Uterus (tissue), 4 donors: ENCODE measurements around the gene PEAR1. TPM values are rescaled to one million over a fixed set of nuclear protein-coding genes. Genes with fewer than 3 reads are reported as not detected.
A peak's percentile ranks its signal among the peaks of the same experiment; 100 is the strongest.
"Not testable (repeated sequence)": the region's sequence is repeated elsewhere in the genome, so short reads cannot be mapped to it uniquely, and the experiment has no call there.

Experiments used
- DNase-seq, 2 donors: peaks; one replicate each; pipeline ENCODE4 v3.0.0-alpha.2; 2019 to 2020
- H3K27ac ChIP-seq, 2 donors: fragments of 200-600 bp; sonication (generic); 1 replicate in 1 of 2; 2 replicates in 1 of 2; pipeline ENCODE4 v1.5.1; 2016 to 2018
- H3K27me3 ChIP-seq, 2 donors: fragments of 200-600 bp; sonication (generic); one replicate each; pipeline ENCODE4 v1.5.1; 2018 to 2019; ENCODE audit warnings: control low read depth in 1 of 2
- H3K36me3 ChIP-seq, 2 donors: fragments of 200-600 bp; sonication (generic); one replicate each; pipeline ENCODE4 v1.5.1; 2019; ENCODE audit warnings: control low read depth in 1 of 2
- H3K4me1 ChIP-seq, 2 donors: fragments of 200-600 bp; sonication (generic); one replicate each; pipeline ENCODE4 v1.5.1; 2018 to 2019; ENCODE audit warnings: control low read depth in 1 of 2
- H3K4me3 ChIP-seq, 2 donors: fragments of 200-600 bp; sonication (generic); 1 replicate in 1 of 2; 2 replicates in 1 of 2; pipeline ENCODE4 v1.5.1; 2018 to 2019; ENCODE audit warnings: mild to moderate bottlenecking in 1 of 2
- H3K9me3 ChIP-seq, 2 donors: fragments of 200-600 bp; sonication (generic); one replicate each; pipeline ENCODE4 v1.5.1; 2019; ENCODE audit warnings: control low read depth in 1 of 2
- POLR2A ChIP-seq, 2 donors: fragments of 450-650 bp; IDR thresholded peaks; one replicate each; pipeline ENCODE4 v1.6.1; 2016; ENCODE audit warnings: antibody characterized with exemption in 2 of 2, mild to moderate bottlenecking in 1 of 2, moderate library complexity in 1 of 2
- intact Hi-C: fragments of 100-400 bp; cut with DNase I; formaldehyde crosslinking; loops from one replicate; pipeline ENCODE4 v1.15.1; 2023; ENCODE audit warnings: low total_unique reads
- total RNA-seq, 4 donors: library from RNA; depleted of rRNA in 3 of 4; stranded (reverse); fragments of >200 nt in 3 of 4; gene quantifications; one replicate each; pipeline versions ENCODE4 v1.1.0 to v1.2.4, GENCODE V29; 2014 to 2023
- TF ChIP-seq, protein P1 (sequence below), 4 experiments: fragments of 200-600 bp in 2 of 4; fragments of 450-650 bp in 2 of 4; sonication (generic) in 2 of 4; IDR thresholded peaks; one replicate each; pipeline ENCODE4 v1.5.1; 2016 to 2019; ENCODE audit warnings: antibody characterized with exemption in 4 of 4, mild to moderate bottlenecking in 2 of 4, moderate library complexity in 1 of 4
- donor health status: DM: yes; HTN: yes; CAD: no.

Gene PEAR1
- total RNA-seq, 4 donors from 2014 or later: 7.4 to 41.8 (median 17.9) TPM

DNA sequence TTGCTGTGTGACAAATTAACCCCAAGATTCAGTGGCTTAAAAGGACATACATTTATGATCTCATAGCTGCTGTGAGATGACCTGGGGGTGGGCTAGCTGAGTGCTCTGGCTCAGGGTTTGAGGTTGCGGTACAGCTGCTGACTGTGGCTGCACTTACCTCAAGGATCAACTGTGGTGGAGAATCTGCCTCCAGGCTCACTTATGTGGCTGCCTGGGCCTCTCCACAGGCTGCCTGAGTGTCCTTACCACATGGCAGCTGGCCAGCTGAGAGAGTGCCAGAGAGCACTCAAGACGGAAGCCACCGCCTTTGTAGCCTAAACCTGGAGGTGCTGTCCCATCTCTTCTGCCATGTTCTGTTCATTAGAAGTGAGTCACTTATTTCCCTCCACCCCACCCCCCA is 32.7 kb downstream of the PEAR1 start:
- DNase-seq: no peak
- Histone ChIP-seq H3K27ac (no peak overlapping the region), H3K4me1 (peaks cover 0 to 17% of the 10 kb centered on the region in 2 donors), H3K36me3 (no peaks in the 10 kb centered on the region), H3K4me3 (no peak overlapping the region), H3K27me3 (peaks cover 0 to 7% of the 10 kb centered on the region in 2 donors), H3K9me3 (no peaks in the 10 kb centered on the region)
- TF ChIP-seq POLR2A (IDR thresholded peaks at IDR 0.05): no peak
- TF ChIP-seq, protein P1, sequence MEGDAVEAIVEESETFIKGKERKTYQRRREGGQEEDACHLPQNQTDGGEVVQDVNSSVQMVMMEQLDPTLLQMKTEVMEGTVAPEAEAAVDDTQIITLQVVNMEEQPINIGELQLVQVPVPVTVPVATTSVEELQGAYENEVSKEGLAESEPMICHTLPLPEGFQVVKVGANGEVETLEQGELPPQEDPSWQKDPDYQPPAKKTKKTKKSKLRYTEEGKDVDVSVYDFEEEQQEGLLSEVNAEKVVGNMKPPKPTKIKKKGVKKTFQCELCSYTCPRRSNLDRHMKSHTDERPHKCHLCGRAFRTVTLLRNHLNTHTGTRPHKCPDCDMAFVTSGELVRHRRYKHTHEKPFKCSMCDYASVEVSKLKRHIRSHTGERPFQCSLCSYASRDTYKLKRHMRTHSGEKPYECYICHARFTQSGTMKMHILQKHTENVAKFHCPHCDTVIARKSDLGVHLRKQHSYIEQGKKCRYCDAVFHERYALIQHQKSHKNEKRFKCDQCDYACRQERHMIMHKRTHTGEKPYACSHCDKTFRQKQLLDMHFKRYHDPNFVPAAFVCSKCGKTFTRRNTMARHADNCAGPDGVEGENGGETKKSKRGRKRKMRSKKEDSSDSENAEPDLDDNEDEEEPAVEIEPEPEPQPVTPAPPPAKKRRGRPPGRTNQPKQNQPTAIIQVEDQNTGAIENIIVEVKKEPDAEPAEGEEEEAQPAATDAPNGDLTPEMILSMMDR (IDR thresholded peaks at IDR 0.05): no peak
- intact Hi-C loops: no loop called here

DNA sequence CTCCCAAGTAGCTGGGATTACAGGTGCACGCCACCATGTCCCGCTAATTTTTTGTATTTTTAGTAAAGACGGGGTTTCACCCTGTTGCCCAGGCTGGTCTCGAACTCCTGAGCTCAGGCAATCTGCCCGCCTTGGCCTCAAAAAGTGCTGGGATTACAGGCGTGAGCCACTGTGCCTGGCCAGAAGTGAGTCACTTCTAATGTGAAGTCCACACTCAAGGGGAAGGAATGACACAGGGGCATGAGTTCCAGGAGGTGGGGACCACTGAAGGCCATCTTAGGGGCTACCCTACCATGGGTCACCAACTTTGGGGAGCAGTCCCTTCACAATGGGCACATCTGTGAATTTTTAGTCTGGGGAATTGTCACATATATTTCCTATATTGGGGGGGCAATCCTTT is 33.2 kb downstream of the PEAR1 start:
- H3K4me3 ChIP-seq, intact Hi-C loops, DNase-seq, H3K36me3 ChIP-seq, H3K27me3 ChIP-seq, H3K27ac ChIP-seq, H3K9me3 ChIP-seq: not testable (repeated sequence)
- H3K4me1 ChIP-seq: peaks cover 0 to 17% of the 10 kb centered on the region in 2 donors

DNA sequence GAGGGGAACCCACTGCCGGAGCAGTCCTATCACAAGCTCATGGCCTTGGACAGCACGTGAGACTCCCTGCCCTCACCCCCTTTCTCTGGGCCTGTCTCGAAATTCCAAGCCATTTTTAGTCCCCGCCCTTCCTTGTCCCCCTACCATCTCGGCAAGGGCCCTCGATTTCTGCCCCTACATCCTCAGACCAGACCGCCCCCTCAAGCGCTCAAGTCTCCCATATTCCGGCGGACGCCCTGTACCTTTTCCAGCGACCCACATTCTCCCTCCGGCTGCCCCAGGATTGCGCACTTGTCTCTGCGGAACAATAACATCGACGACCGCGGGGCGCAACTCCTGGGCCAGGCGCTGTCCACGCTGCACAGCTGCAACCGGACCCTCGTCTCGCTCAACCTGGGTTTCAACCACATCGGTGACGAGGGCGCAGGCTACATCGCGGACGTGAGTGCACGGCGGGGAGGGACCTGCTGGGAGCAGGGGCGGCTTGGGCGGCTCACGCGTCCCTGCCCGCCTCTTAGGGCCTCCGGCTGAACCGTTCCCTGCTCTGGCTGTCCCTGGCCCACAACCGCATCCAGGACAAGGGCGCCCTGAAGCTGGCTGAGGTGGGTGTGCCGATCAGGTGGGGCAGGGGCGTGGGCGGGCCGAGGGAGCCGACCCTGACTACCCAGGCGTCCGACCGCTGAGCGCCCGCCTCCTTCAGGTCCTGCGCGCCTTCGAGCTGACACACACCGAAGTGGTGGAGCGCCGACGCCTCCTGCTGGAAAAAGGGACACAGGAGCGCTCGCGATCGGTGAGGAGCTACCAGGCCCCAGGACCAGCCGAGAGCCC is 33.9 kb downstream of the PEAR1 start:
- no peak overlapping the region for H3K27ac ChIP-seq
- no peaks in the 10 kb centered on the region for H3K36me3 ChIP-seq
- DNase-seq: peak; percentile 49 to 68
- TF ChIP-seq, protein P1 (IDR thresholded peaks at IDR 0.05): peak; percentile 51 to 67 (median 60)
- no peak for TF ChIP-seq POLR2A (IDR thresholded peaks at IDR 0.05)
- H3K9me3 ChIP-seq: no peaks in the 10 kb centered on the region
- intact Hi-C loops: no loop called here
- H3K27me3 ChIP-seq: peaks cover 0 to 6% of the 10 kb centered on the region in 2 donors
- H3K4me3 ChIP-seq: no peak overlapping the region
- H3K4me1 ChIP-seq: peaks cover 0 to 17% of the 10 kb centered on the region in 2 donors

DNA sequence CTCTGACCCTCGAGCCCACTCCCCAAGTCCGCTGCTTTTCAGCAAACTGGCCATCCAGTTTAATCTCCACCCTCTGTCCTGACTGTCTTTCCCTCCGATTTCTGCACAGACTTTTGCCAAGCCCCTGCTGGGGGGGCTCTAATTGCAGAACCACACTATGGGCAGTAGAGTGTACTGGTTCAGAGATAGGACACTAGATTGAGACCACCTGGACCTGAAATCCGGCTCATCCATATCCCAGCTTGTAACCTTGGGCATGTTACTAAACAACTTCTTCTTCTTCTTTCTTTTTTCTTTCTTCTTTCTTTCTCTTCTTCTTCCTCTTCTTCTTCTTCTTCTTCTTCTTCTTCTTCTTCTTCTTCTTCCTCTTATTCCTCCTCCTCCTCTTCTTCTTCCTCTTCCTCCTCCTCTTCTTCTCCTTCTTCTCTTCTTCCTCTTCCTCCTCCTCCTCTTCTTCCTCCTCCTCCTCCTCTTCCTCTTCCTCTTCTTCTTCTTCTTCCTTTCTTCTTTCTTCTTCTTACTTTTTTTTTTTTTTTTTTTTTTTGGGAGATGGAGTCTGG is 34.6 kb downstream of the PEAR1 start:
- H3K27ac ChIP-seq: no peak overlapping the region
- intact Hi-C loops: no loop called here
- H3K4me3 ChIP-seq: no peak overlapping the region
- peaks cover 0 to under 1% of the 10 kb centered on the region in 2 donors for H3K27me3 ChIP-seq
- no peaks in the 10 kb centered on the region for H3K36me3 ChIP-seq
- no peaks in the 10 kb centered on the region for H3K9me3 ChIP-seq
- peaks cover 0 to 17% of the 10 kb centered on the region in 2 donors for H3K4me1 ChIP-seq
- TF ChIP-seq, protein P1 (IDR thresholded peaks at IDR 0.05): no peak
- no peak for TF ChIP-seq POLR2A (IDR thresholded peaks at IDR 0.05)
- no peak for DNase-seq

DNA sequence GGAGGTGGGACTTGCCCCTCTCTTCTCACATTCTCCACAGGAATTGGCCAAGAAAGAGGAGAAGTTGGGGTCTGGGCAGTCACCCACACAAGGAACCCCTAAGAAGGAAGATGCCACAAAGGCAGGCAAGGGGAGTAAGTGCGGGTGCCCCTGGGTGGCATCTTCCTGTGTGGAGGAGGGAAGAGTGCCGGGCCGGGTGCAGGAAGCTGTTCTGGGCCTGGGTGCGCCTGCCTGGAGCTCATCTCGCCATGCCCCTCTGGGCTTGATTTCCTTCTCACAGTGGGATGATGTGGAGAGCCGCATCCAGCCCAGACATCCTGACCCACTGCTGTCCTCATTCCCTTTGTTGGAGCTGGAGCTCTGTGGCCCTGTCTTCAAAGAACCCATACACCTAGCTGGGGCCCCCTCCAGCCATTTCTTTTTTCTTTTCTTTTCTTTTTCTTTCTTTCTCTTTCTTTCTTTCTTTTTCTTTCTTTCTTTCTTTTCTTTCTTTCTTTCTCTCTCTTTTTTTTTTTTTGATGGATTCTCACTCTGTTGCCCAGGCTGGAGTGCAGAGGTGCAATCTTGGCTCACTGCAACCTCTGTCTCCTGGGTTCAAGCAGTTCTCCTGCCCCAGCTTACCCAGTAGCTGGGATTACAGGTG is 36.2 kb downstream of the PEAR1 start:
- TF ChIP-seq, protein P1 (IDR thresholded peaks at IDR 0.05): no peak
- no peak for TF ChIP-seq POLR2A (IDR thresholded peaks at IDR 0.05)
- intact Hi-C loops: no loop called here
- no peak for DNase-seq
- Histone ChIP-seq H3K4me1 (peaks cover 0 to 9% of the 10 kb centered on the region in 2 donors), H3K36me3 (no peaks in the 10 kb centered on the region), H3K9me3 (no peaks in the 10 kb centered on the region), H3K27me3 (no peaks in the 10 kb centered on the region), H3K4me3 (no peak overlapping the region), H3K27ac (no peak overlapping the region)
